Caco-2 (cell line): Measurements from ENCODE around the gene ILDR2. TPM values are rescaled to one million over a fixed set of nuclear protein-coding genes. Genes with fewer than 3 reads are reported as not detected.

Experiments used
- BruUV-seq: library from RNA; stranded (reverse); fragments of 400-500 nt; replicated peaks from 2 replicates; lab custom pipeline; 2021; lab: Mats Ljungman, UMichigan
- CTCF ChIA-PET: fragments of 300-600 bp; sonication (Branson Sonifier 250); formaldehyde crosslinking; loops from one replicate; lab custom pipeline; 2022; ENCODE audit warnings: antibody characterized with exemption; lab: Charles Lee
- POLR2A ChIA-PET: fragments of 300-600 bp; sonication (Branson Sonifier 250); formaldehyde crosslinking; loops from one replicate; lab custom pipeline; 2022; ENCODE audit warnings: antibody characterized with exemption; lab: Charles Lee
- DNase-seq, 2 experiments: peaks; one replicate each; pipeline versions ENCODE4 v3.0.0 to v3.0.0-alpha.2; 2020 to 2022
- H3K27me3 ChIP-seq: replicated peaks from 2 replicates; pipeline ENCODE4 v1.6.0; 2011; ENCODE audit warnings: low read length; ENCODE audit not compliant: control insufficient read depth, insufficient read depth
- H3K36me3 ChIP-seq: 2 replicates; pipeline ENCODE4 v1.5.1; 2011; ENCODE audit warnings: low read length; ENCODE audit not compliant: control insufficient read depth, insufficient read depth
- H3K4me1 ChIP-seq: fragments of 250-450 bp; sonication (Bioruptor Pico); 2 replicates; pipeline ENCODE4 v1.5.1; 2020; ENCODE audit warnings: mild to moderate bottlenecking
- H3K4me3 ChIP-seq: 2 replicates; pipeline ENCODE4 v1.5.1; 2011; ENCODE audit warnings: low read depth, mild to moderate bottlenecking, control low read depth, low read length
- H3K9me3 ChIP-seq: fragments of 250-450 bp; sonication (Bioruptor Pico); 2 replicates; pipeline ENCODE4 v1.5.1; 2020; ENCODE audit warnings: mild to moderate bottlenecking, moderate library complexity
- H3K27ac Mint-ChIP-seq: one replicate; pipeline ENCODE4 v1.8.0; 2022; ENCODE audit warnings: mixed read lengths; ENCODE audit not compliant: unreplicated experiment
- H3K27me3 Mint-ChIP-seq: one replicate; pipeline ENCODE4 v1.8.0; 2022; ENCODE audit warnings: mixed read lengths; ENCODE audit not compliant: insufficient read depth, unreplicated experiment
- H3K36me3 Mint-ChIP-seq: one replicate; pipeline ENCODE4 v1.8.0; 2022; ENCODE audit warnings: mild to moderate bottlenecking, mixed read lengths; ENCODE audit not compliant: insufficient read depth, unreplicated experiment
- H3K4me1 Mint-ChIP-seq: one replicate; pipeline ENCODE4 v1.8.0; 2022; ENCODE audit warnings: low read depth, mixed read lengths; ENCODE audit not compliant: unreplicated experiment
- H3K4me3 Mint-ChIP-seq: one replicate; pipeline ENCODE4 v1.8.0; 2022; ENCODE audit warnings: mild to moderate bottlenecking, moderate library complexity, mixed read lengths; ENCODE audit not compliant: unreplicated experiment
- H3K9me3 Mint-ChIP-seq: one replicate; pipeline ENCODE4 v1.8.0; 2022; ENCODE audit warnings: mixed read lengths; ENCODE audit not compliant: unreplicated experiment
- CTCF ChIP-seq, 2 experiments: fragments of 200-600 bp in 1 of 2; IDR thresholded peaks; 1 replicate in 1 of 2; 2 replicates in 1 of 2; pipeline versions ENCODE4 v1.5.1 to v1.8.0; 2011 to 2022; ENCODE audit warnings: antibody characterized with exemption in 1 of 2, control low read depth in 1 of 2, inconsistent platforms in 1 of 2, low read depth in 1 of 2, low read length in 1 of 2, mild to moderate bottlenecking in 1 of 2, moderate library complexity in 1 of 2; ENCODE audit not compliant: insufficient read depth in 1 of 2, severe bottlenecking in 1 of 2, unreplicated experiment in 1 of 2
- intact Hi-C: fragments of 100-400 bp; cut with micrococcal nuclease; formaldehyde crosslinking; loops from one replicate; pipeline ENCODE4 v1.10.0; 2022; ENCODE audit not compliant: unreplicated experiment
- total RNA-seq: library from RNA; stranded (reverse); gene quantifications from 2 replicates; pipeline ENCODE4 v1.2.3, GENCODE V29; 2022

Gene ILDR2
- total RNA-seq, 1 experiment from 2014 or later = 0.98 TPM

- Histone ChIP-seq H3K36me3 (no peaks in the 10 kb centered on the region), H3K4me3 (no peak overlapping the region), H3K9me3 (peaks cover 5% of the 10 kb centered on the region), H3K27me3 (no peaks in the 10 kb centered on the region), H3K4me1 (no peaks in the 10 kb centered on the region)
- Mint-ChIP-seq H3K4me1 (no peaks in the 10 kb centered on the region), H3K27me3 (peaks cover 10% of the 10 kb centered on the region), H3K36me3 (no peaks in the 10 kb centered on the region), H3K4me3 (no peak overlapping the region), H3K9me3 (peaks cover 11% of the 10 kb centered on the region), H3K27ac (no peak overlapping the region)
- intact Hi-C loops = loop anchor here (1.0 to 2.0 kb wide), 3 partner anchors 64 to 310 kb away; partner anchors contain the start of genes ILDR2 and POU2F1
- ChIA-PET CTCF (interaction anchor here (0.6 to 3.0 kb wide), 24 partner anchors 8 to 986 kb away, joined by 3 to 186 read pairs (median 4); partner anchors contain the start of genes POGK, POU2F1 and TADA1), POLR2A (no interaction called here)
- peak; percentile 80 to 85 for TF ChIP-seq CTCF (IDR thresholded peaks at IDR 0.05; ENCODE audit: insufficient read depth in 1 of 2, low read depth in 1 of 2, low read length in 1 of 2, severe bottlenecking in 1 of 2, unreplicated experiment in 1 of 2)
- BruUV-seq = no TSS peak
- DNase-seq = peak; percentile 77 to 79
Measured at GRCh38 chr1:166910396-166910994, 64.8 kb downstream of the ILDR2 start.

GRCh38 chr1:166908942-166909341 lies 66.4 kb downstream of the ILDR2 start:
- H3K4me1 Mint-ChIP-seq = no peaks in the 10 kb centered on the region
- H3K27me3 ChIP-seq = no peaks in the 10 kb centered on the region
- peaks cover 11% of the 10 kb centered on the region for H3K9me3 Mint-ChIP-seq
- no peaks in the 10 kb centered on the region for H3K4me1 ChIP-seq
- H3K4me3 Mint-ChIP-seq = no peak overlapping the region
- POLR2A ChIA-PET = interaction anchor here (1.1 kb wide), 1 partner anchor 70 kb away, joined by 3 read pairs; no protein-coding TSS in a partner anchor
- H3K9me3 ChIP-seq = peaks cover 5% of the 10 kb centered on the region
- BruUV-seq = no TSS peak
- H3K36me3 ChIP-seq = no peaks in the 10 kb centered on the region
- CTCF ChIA-PET = interaction anchor here (0.6 to 3.0 kb wide), 5 partner anchors 33 to 645 kb away, joined by 3 to 186 read pairs (median 3); partner anchors contain the start of genes CREG1 and TADA1
- no peak for TF ChIP-seq CTCF (IDR thresholded peaks at IDR 0.05; ENCODE audit: insufficient read depth in 1 of 2, low read depth in 1 of 2, low read length in 1 of 2, severe bottlenecking in 1 of 2, unreplicated experiment in 1 of 2)
- H3K27me3 Mint-ChIP-seq = peaks cover 12% of the 10 kb centered on the region
- no peak overlapping the region for H3K27ac Mint-ChIP-seq
- no peak for DNase-seq
- intact Hi-C loops = no loop called here
- H3K4me3 ChIP-seq = no peak overlapping the region
- H3K36me3 Mint-ChIP-seq = no peaks in the 10 kb centered on the region

- Histone ChIP-seq H3K9me3 (peaks cover 5% of the 10 kb centered on the region), H3K27me3 (no peaks in the 10 kb centered on the region), H3K4me3 (no peak overlapping the region), H3K4me1 (no peaks in the 10 kb centered on the region), H3K36me3 (no peaks in the 10 kb centered on the region)
- POLR2A ChIA-PET = no interaction called here
- no peaks in the 10 kb centered on the region for H3K4me1 Mint-ChIP-seq
- H3K27ac Mint-ChIP-seq = no peak overlapping the region
- no peaks in the 10 kb centered on the region for H3K36me3 Mint-ChIP-seq
- no peak for DNase-seq
- no TSS peak for BruUV-seq
- intact Hi-C loops = no loop called here
- peaks cover 7% of the 10 kb centered on the region for H3K27me3 Mint-ChIP-seq
- no peak for TF ChIP-seq CTCF (IDR thresholded peaks at IDR 0.05; ENCODE audit: insufficient read depth in 1 of 2, low read depth in 1 of 2, low read length in 1 of 2, severe bottlenecking in 1 of 2, unreplicated experiment in 1 of 2)
- no peak overlapping the region for H3K4me3 Mint-ChIP-seq
- CTCF ChIA-PET = interaction anchor here (0.8 to 2.2 kb wide), 2 partner anchors 149 to 151 kb away, joined by 3 to 6 read pairs; no protein-coding TSS in a partner anchor
- peaks cover 11% of the 10 kb centered on the region for H3K9me3 Mint-ChIP-seq
Measured at GRCh38 chr1:166907763-166908162, 67.6 kb downstream of the ILDR2 start.
